HepG2 (cell line): ENCODE results near the gene MICALL2. TPM values are rescaled to one million over a fixed set of nuclear protein-coding genes. Genes with fewer than 3 reads are reported as not detected.

ENCODE experiments used
- ATAC-seq: fragments of 200-7000 bp; cut with Tn5 transposase; 3 replicates; pipeline ENCODE4 v1.9.1; 2020; ENCODE audit warnings: mild to moderate bottlenecking, moderate library complexity
- BruUV-seq: library from RNA; stranded (reverse); fragments of 400-500 nt; replicated peaks from 2 replicates; lab custom pipeline; 2021; lab: Mats Ljungman, UMichigan
- CTCF ChIA-PET: fragments of 300-600 bp; formaldehyde crosslinking; extraction: SDS; loops from one replicate; lab custom pipeline; 2021; ENCODE audit warnings: low total read pairs, inconsistent platforms, low intra/inter-chr PET ratio; lab: Yijun Ruan, JAX
- POLR2A ChIA-PET: fragments of 350-600 bp; sonication (Branson Sonifier 250); formaldehyde crosslinking; loops from one replicate; lab custom pipeline; 2020; ENCODE audit warnings: antibody characterized with exemption, inconsistent platforms; lab: Yijun Ruan, JAX
- DNase-seq: peaks from one replicate; pipeline ENCODE4 v3.0.0-alpha.2; 2015; ENCODE audit warnings: low spot score
- FAIRE-seq: peaks from 3 replicates; lab custom pipeline; 2011; peaks lifted over from hg19 to GRCh38; lab: Jason Lieb, UNC
- H2AFZ ChIP-seq: one replicate; pipeline ENCODE4 v1.6.1; 2011; ENCODE audit warnings: low read length, inconsistent platforms
- H3K27ac ChIP-seq: fragments of 300-600 bp; 3 replicates; pipeline ENCODE4 v1.8.0; 2011; ENCODE audit warnings: mixed run types, mild to moderate bottlenecking, mixed read lengths, low read length, inconsistent platforms; ENCODE audit not compliant: insufficient read depth; ENCODE audit errors: extremely low read length
- H3K27me3 ChIP-seq, 2 experiments: fragments of 200-600 bp in 1 of 2; 2 replicates in 1 of 2; 3 replicates in 1 of 2; pipeline versions ENCODE4 v1.6.0 to v1.8.0; 2011; ENCODE audit warnings: low read length in 2 of 2, mild to moderate bottlenecking in 2 of 2, moderate library complexity in 2 of 2, inconsistent platforms in 1 of 2; ENCODE audit not compliant: insufficient read depth in 2 of 2, control insufficient read depth in 1 of 2
- H3K36me3 ChIP-seq, 2 experiments: fragments of 200-600 bp in 1 of 2; replicated peaks in 1 of 2; 2 replicates in 1 of 2; 3 replicates in 1 of 2; pipeline versions ENCODE4 v1.5.1 to v1.8.0; 2011; ENCODE audit warnings: low read length in 2 of 2, inconsistent platforms in 1 of 2; ENCODE audit not compliant: insufficient read depth in 2 of 2, control insufficient read depth in 1 of 2
- H3K4me1 ChIP-seq: 2 replicates; pipeline ENCODE4 v1.5.1; 2012; ENCODE audit warnings: low read length, inconsistent platforms; ENCODE audit not compliant: insufficient read depth
- H3K4me2 ChIP-seq: 2 replicates; pipeline ENCODE4 v1.6.0; 2011; ENCODE audit warnings: low read depth, low read length, inconsistent platforms
- H3K4me3 ChIP-seq, 3 experiments: fragments of 200-600 bp in 1 of 3; sonication (generic), shearing (Covaris generic) in 1 of 3; replicated peaks in 1 of 3; 2 replicates each; pipeline ENCODE4 v1.5.1; 2011 to 2016; ENCODE audit warnings: low read length in 3 of 3, inconsistent platforms in 2 of 3, low read depth in 2 of 3, mild to moderate bottlenecking in 2 of 3, control low read depth in 1 of 3, mixed read lengths in 1 of 3; ENCODE audit not compliant: insufficient read depth in 1 of 3
- H3K79me2 ChIP-seq: one replicate; pipeline ENCODE4 v1.6.1; 2011; ENCODE audit warnings: low read length, inconsistent platforms; ENCODE audit not compliant: insufficient read depth
- H3K9ac ChIP-seq: 2 replicates; pipeline ENCODE4 v1.6.0; 2011; ENCODE audit warnings: mild to moderate bottlenecking, low read depth, low read length, inconsistent platforms; ENCODE audit not compliant: insufficient read depth
- H3K9me3 ChIP-seq: 2 replicates; pipeline ENCODE4 v1.5.1; 2012; ENCODE audit warnings: mild to moderate bottlenecking, low read length
- H4K20me1 ChIP-seq: 2 replicates; pipeline ENCODE4 v1.6.0; 2011; ENCODE audit warnings: inconsistent platforms, mild to moderate bottlenecking, low read length, moderate library complexity; ENCODE audit not compliant: insufficient read depth
- FOXK1 ChIP-seq: sonication (generic); formaldehyde crosslinking; IDR thresholded peaks from 2 replicates; pipeline ENCODE4 v1.4.0; 2020; ENCODE audit warnings: low read depth, missing genetic modification reagents, borderline replicate concordance
- SIN3A ChIP-seq: IDR thresholded peaks from 2 replicates; pipeline ENCODE4 v1.6.1; 2011; ENCODE audit warnings: low read depth, mild to moderate bottlenecking, control low read depth, low read length, borderline replicate concordance
- ZNF317 ChIP-seq: sonication (generic); formaldehyde crosslinking; IDR thresholded peaks from 2 replicates; pipeline ENCODE4 v1.5.0; 2020; ENCODE audit warnings: mild to moderate bottlenecking, missing genetic modification reagents
- ZNF484 ChIP-seq: sonication (generic); formaldehyde crosslinking; IDR thresholded peaks from 2 replicates; pipeline ENCODE4 v1.5.1; 2020; ENCODE audit warnings: mild to moderate bottlenecking, low read depth, missing genetic modification reagents, borderline replicate concordance
- WGBS: methylation state at CpG from one replicate; pipeline ENCODE4 v1.1.6; 2017; ENCODE audit warnings: low lambda C conversion rate; 5-methylcytosine and 5-hydroxymethylcytosine counted together
- in situ Hi-C: cut with HindIII; loops from 2 replicates; pipeline ENCODE4 v1.10.0; 2017; ENCODE audit warnings: low pct_unique_long_range_greater_than_20kb; ENCODE audit not compliant: extremely low pct_ligation_motif_present
- intact Hi-C: fragments of 100-400 bp; cut with micrococcal nuclease; formaldehyde crosslinking; loops from one replicate; pipeline ENCODE4 v1.10.0; 2022; ENCODE audit not compliant: unreplicated experiment
- polyA plus RNA-seq, 8 experiments: library from polyadenylated mRNA; depleted of rRNA in 3 of 8; stranded (reverse) in 7 of 8; unstranded in 1 of 8; fragments of >200 nt; fragmentation: Illumina TruSeq in 4 of 8; extraction: Trizol in 4 of 8; gene quantifications; 2 replicates each; pipeline versions ENCODE4 v1.2.1 to v1.2.3, GENCODE V29; 2011 to 2016; ENCODE audit warnings: low read depth in 4 of 8, missing spikeins in 1 of 8, mixed read lengths in 1 of 8; ENCODE audit not compliant: insufficient read depth in 1 of 8
- total RNA-seq, 5 experiments: library from RNA; depleted of rRNA; stranded (reverse); fragments of >200 nt; fragmentation: Illumina TruSeq; extraction: Trizol; gene quantifications; 2 replicates each; pipeline ENCODE4 v1.2.3, GENCODE V29; 2016; ENCODE audit warnings: low read depth in 1 of 5
- TF ChIP-seq, protein P1 (sequence below): IDR thresholded peaks from 2 replicates; pipeline ENCODE4 v1.6.1; 2016; ENCODE audit warnings: low read depth, borderline replicate concordance
- TF ChIP-seq, protein P2 (sequence below): sonication (generic); formaldehyde crosslinking; IDR thresholded peaks from 2 replicates; pipeline ENCODE4 v1.5.0; 2020; ENCODE audit warnings: mild to moderate bottlenecking, missing genetic modification reagents

Gene MICALL2
- total and polyA plus RNA-seq, 2 of the 13 experiments (the other 11 are each of a cell fraction or from before 2014, with no cell fraction given), result 5.8 to 12.4 TPM

DNA sequence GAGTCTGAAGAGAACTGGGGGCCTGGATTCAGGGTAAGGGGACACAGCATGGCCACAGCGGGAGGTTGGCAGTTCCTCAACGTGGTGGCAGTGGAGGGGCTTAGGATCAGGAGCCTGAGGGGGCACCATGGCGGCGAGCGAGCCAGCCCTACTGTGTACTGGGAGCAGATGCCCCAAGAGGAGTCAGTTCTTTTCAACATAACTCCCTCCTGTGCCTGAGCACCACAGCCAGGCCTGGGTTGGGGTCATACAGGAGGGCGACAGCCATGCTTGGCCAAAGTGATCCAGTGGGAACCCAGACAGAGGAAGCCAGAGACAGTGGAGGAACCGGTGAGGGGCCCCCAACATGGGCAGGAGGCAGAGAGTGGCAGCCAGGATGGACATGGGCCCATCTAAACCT is 65.8 kb downstream of the MICALL2 start:
- no peaks in the 10 kb centered on the region for H3K9me3 ChIP-seq
- DNase-seq, result no peak
- no peak for FAIRE-seq
- in situ Hi-C loops, result loop anchor here (10.0 kb wide), 1 partner anchor 169 kb away; no protein-coding TSS in a partner anchor
- ATAC-seq, result no peak
- no TSS peak for BruUV-seq
- TF ChIP-seq ZNF484 (CRISPR knock-in tag) (no peak), SIN3A (no peak), ZNF317 (CRISPR knock-in tag) (no peak), FOXK1 (CRISPR knock-in tag) (no peak)
- TF ChIP-seq, protein P1, sequence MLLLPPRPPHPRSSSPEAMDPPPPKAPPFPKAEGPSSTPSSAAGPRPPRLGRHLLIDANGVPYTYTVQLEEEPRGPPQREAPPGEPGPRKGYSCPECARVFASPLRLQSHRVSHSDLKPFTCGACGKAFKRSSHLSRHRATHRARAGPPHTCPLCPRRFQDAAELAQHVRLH (CRISPR knock-in tag), result no peak
- TF ChIP-seq, protein P2, sequence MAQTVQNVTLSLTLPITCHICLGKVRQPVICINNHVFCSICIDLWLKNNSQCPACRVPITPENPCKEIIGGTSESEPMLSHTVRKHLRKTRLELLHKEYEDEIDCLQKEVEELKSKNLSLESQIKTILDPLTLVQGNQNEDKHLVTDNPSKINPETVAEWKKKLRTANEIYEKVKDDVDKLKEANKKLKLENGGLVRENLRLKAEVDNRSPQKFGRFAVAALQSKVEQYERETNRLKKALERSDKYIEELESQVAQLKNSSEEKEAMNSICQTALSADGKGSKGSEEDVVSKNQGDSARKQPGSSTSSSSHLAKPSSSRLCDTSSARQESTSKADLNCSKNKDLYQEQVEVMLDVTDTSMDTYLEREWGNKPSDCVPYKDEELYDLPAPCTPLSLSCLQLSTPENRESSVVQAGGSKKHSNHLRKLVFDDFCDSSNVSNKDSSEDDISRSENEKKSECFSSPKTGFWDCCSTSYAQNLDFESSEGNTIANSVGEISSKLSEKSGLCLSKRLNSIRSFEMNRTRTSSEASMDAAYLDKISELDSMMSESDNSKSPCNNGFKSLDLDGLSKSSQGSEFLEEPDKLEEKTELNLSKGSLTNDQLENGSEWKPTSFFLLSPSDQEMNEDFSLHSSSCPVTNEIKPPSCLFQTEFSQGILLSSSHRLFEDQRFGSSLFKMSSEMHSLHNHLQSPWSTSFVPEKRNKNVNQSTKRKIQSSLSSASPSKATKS, result no peak
- TF ChIP-seq, all 625 proteins: peak for 0
- Histone ChIP-seq H3K27me3 (peaks cover 14 to 76% of the 10 kb centered on the region in 2 experiments; a peak in 4 of 5 replicates), H2AFZ (no peak overlapping the region), H3K79me2 (no peaks in the 10 kb centered on the region), H3K27ac (no peak overlapping the region), H3K4me2 (no peak overlapping the region), H4K20me1 (no peaks in the 10 kb centered on the region), H3K4me3 (no peak overlapping the region), H3K9ac (no peak overlapping the region), H3K36me3 (no peaks in the 10 kb centered on the region), H3K4me1 (peaks cover 6% of the 10 kb centered on the region; the same call in 1 of the 2 replicates)
- ChIA-PET POLR2A (no interaction called here), CTCF (no interaction called here)
- intact Hi-C loops, result no loop called here
- WGBS, result 20% methylated on average over 1 of the region's 7 CpGs
